Thoracic aorta (tissue), 2 donors: ENCODE results near the gene BTN3A1. TPM values are rescaled to one million over a fixed set of nuclear protein-coding genes. Genes with fewer than 3 reads are reported as not detected.
"Not testable (repeated sequence)": the region's sequence is repeated elsewhere in the genome, so short reads cannot be mapped to it uniquely, and the experiment has no call there.

Experiments used
- ATAC-seq: fragments of 150-250 bp; one replicate; pipeline ENCODE4 v1.8.0; 2017; ENCODE audit warnings: low read depth; ENCODE audit not compliant: insufficient number of reproducible peaks, low FRiP score
- DNase-seq: peaks from one replicate; pipeline ENCODE4 v3.0.0-alpha.2; 2020; ENCODE audit warnings: low spot score
- H3K27ac ChIP-seq, 2 donors: fragments of 200-600 bp; sonication (generic); 1 replicate in 1 of 2; 2 replicates in 1 of 2; pipeline ENCODE4 v1.5.1; 2016; ENCODE audit warnings: mild to moderate bottlenecking in 2 of 2, moderate library complexity in 2 of 2
- H3K27me3 ChIP-seq: fragments of 200-600 bp; sonication (generic); replicated peaks from 2 replicates; pipeline ENCODE4 v1.6.0; 2016; ENCODE audit warnings: mild to moderate bottlenecking; ENCODE audit not compliant: insufficient read depth
- H3K36me3 ChIP-seq: fragments of 200-600 bp; sonication (generic); one replicate; pipeline ENCODE4 v1.5.1; 2016
- H3K4me1 ChIP-seq, 2 donors: fragments of 200-600 bp; sonication (generic); 1 replicate in 1 of 2; 2 replicates in 1 of 2; pipeline versions ENCODE4 v1.5.1 to v1.6.0; 2016; ENCODE audit warnings: low read depth in 2 of 2, mild to moderate bottlenecking in 1 of 2; ENCODE audit not compliant: control insufficient read depth in 1 of 2
- H3K4me3 ChIP-seq: fragments of 200-600 bp; sonication (generic); 2 replicates; pipeline ENCODE4 v1.5.1; 2016; ENCODE audit warnings: mild to moderate bottlenecking
- H3K9me3 ChIP-seq: fragments of 200-600 bp; sonication (generic); 2 replicates; pipeline ENCODE4 v1.5.1; 2016
- CTCF ChIP-seq: fragments of 200-600 bp; sonication (generic); IDR thresholded peaks from one replicate; pipeline ENCODE4 v1.5.1; 2019; ENCODE audit warnings: antibody characterized with exemption
- total RNA-seq, 2 donors: library from RNA; depleted of rRNA; stranded (reverse); fragments of >200 nt; gene quantifications; one replicate each; pipeline versions ENCODE4 v1.1.0 to v1.2.3, GENCODE V29; 2016

BTN3A1 gene
- total RNA-seq, 2 donors from 2014 or later: 11.9 to 13.5 TPM

- no peaks in the 10 kb centered on the region for H3K9me3 ChIP-seq
- no peak for DNase-seq
- H3K27me3 ChIP-seq: no peaks in the 10 kb centered on the region
- no peak overlapping the region for H3K27ac ChIP-seq
- no peak for TF ChIP-seq CTCF
- H3K36me3 ChIP-seq: peaks cover 8% of the 10 kb centered on the region
- H3K4me1 ChIP-seq: peaks cover 14 to 40% of the 10 kb centered on the region in 2 donors
- no peak overlapping the region for H3K4me3 ChIP-seq
- no peak for ATAC-seq
These were observed 26.1 kb downstream of the BTN3A1 start for GRCh38 chr6:26428206-26428605.

GRCh38 chr6:26430787-26431186, 28.7 kb downstream of the BTN3A1 start:
- H3K27ac ChIP-seq: peak overlapping the region in 1 of 2 donors; percentile 1
- ATAC-seq: no peak
- TF ChIP-seq CTCF: no peak
- no peaks in the 10 kb centered on the region for H3K27me3 ChIP-seq
- no peaks in the 10 kb centered on the region for H3K9me3 ChIP-seq
- H3K4me1 ChIP-seq: peaks cover 8 to 21% of the 10 kb centered on the region in 2 donors
- no peak overlapping the region for H3K4me3 ChIP-seq
- no peak for DNase-seq
- H3K36me3 ChIP-seq: peaks cover 8% of the 10 kb centered on the region

DNA sequence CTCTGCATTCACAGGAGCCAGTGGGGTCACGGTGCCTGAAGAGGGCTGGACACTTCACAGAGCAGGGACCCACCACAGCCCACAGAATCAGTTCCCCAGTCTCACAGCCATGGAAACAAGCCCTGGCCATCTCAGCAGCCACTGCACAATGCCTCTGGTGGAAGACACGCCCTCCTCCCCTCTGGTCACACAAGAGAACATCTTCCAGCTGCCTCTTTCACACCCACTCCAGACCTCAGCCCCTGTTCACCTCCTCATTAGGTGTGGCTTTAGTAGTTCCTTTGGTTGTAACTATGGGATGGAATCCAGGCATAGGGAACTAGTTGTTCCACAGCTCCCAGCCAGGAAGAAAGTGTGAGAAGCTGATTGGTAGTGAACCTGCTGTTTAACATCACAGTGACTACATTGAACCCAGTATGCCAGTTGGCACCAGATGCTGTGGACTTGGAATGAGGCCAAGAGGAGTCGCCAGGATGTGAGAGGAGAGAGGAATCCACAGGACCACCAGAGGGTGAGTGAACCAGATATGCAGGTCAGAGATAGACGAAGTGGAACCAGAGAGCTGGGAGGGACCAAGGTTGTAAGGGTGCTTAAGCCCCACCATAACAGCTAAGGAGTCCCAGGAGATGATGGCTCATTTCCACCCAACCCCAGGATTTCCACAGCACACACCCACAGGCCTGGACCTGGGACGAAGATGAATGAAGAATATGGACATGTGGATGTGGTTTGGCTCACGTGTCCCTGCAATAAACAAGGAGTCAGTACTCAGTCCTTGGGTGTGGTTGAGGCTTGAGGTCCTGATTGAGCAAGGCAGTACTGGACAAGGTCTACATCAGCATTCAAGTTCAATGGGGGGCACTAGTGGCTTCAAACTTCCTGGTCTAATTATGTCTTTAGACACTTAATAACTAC, 29.4 kb downstream of the BTN3A1 start:
- H3K36me3 ChIP-seq: peaks cover 8% of the 10 kb centered on the region
- no peaks in the 10 kb centered on the region for H3K9me3 ChIP-seq
- peaks cover 8 to 21% of the 10 kb centered on the region in 2 donors for H3K4me1 ChIP-seq
- TF ChIP-seq CTCF: no peak
- no peak for ATAC-seq
- peak overlapping the region; percentile 1 to 39 for H3K27ac ChIP-seq
- no peak overlapping the region for H3K4me3 ChIP-seq
- no peak for DNase-seq
- H3K27me3 ChIP-seq: no peaks in the 10 kb centered on the region

GRCh38 chr6:26432627-26433201, 30.6 kb downstream of the BTN3A1 start:
- no peak for DNase-seq
- Histone ChIP-seq H3K4me3 (no peak overlapping the region), H3K9me3 (no peaks in the 10 kb centered on the region), H3K27ac (peak overlapping the region; percentile 39 to 64), H3K27me3 (no peaks in the 10 kb centered on the region), H3K4me1 (peaks cover 8 to 21% of the 10 kb centered on the region in 2 donors), H3K36me3 (peaks cover 8% of the 10 kb centered on the region)
- peak; percentile 67 for ATAC-seq
- no peak for TF ChIP-seq CTCF

DNA sequence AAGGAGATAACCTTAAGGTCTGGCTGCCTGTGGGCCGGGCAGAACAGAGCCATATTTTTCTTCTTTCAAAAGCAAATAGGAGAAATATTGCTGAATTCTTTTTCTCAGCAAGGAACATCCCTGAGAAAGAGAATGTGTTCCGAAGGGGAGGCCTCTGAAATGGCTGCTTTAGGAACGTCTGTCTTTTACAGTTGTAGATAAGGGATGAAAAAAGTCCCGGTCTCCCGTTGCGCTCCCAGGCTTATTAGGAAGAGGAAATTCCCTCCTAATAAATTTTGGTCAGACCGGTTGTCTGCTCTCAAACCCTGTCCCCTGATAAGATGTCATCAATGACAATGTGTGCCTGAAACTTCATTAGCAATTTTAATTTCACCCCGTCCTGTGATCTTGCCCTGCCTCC, 31.6 kb downstream of the BTN3A1 start:
- H3K4me1 ChIP-seq: peaks cover 8 to 21% of the 10 kb centered on the region in 2 donors
- H3K4me3 ChIP-seq, ATAC-seq, H3K36me3 ChIP-seq, DNase-seq, H3K27me3 ChIP-seq, H3K27ac ChIP-seq, H3K9me3 ChIP-seq: not testable (repeated sequence)
